AG20443 (cell line): ENCODE results near the gene USP2.

Experiments used
- DNase-seq: peaks from one replicate; pipeline ENCODE4 v3.0.0; 2012; ENCODE audit warnings: low spot score, mixed read lengths

Gene USP2

GRCh38 chr11:119363081-119363850 is 18.2 kb downstream of the USP2 start:
- no peak for DNase-seq

DNA sequence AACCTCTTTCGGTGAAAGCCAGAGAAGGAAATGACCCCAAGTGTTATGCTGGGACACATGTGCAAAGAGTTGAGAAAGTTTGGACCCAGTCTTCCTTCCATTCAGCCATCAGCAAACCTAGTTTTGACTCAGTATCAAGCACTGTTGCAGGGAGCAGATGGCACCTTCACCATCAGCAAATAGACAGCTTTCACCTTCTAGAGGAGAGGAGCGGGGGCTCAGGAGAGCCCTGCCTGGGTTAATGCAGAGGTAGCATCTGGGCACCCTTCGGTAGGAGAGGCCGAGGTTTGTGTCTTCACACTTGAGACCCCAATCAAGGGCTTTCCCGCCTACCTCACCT is 18.8 kb downstream of the USP2 start:
- no peak for DNase-seq

GRCh38 chr11:119361941-119362725 is 19.4 kb downstream of the USP2 start:
- no peak for DNase-seq

- DNase-seq = peak; percentile 74
Measured at GRCh38 chr11:119361056-119361787, 20.3 kb downstream of the USP2 start.

GRCh38 chr11:119359365-119360214 is 21.9 kb downstream of the USP2 start:
- DNase-seq = no peak

DNA sequence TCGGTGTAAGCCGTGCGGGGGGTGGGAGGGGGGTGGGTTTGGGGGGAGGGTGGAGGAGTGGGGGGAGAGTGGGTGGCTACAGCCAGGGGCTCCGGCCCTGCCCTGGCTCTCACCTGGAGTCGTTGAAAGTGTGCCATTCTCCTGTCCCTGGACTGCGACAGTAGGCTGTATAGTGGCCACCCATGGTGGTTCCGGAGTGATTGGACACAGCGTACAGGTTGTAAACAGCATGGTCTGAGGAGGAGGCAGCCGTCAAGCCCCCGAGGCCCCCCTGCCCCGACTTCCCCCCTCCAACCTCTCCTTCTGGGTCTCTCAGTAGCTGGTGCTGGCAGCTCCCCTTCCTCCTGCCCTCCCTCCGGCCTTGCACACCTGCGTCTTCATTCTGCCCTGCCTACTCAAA is 24.4 kb downstream of the USP2 start:
- no peak for DNase-seq

DNA sequence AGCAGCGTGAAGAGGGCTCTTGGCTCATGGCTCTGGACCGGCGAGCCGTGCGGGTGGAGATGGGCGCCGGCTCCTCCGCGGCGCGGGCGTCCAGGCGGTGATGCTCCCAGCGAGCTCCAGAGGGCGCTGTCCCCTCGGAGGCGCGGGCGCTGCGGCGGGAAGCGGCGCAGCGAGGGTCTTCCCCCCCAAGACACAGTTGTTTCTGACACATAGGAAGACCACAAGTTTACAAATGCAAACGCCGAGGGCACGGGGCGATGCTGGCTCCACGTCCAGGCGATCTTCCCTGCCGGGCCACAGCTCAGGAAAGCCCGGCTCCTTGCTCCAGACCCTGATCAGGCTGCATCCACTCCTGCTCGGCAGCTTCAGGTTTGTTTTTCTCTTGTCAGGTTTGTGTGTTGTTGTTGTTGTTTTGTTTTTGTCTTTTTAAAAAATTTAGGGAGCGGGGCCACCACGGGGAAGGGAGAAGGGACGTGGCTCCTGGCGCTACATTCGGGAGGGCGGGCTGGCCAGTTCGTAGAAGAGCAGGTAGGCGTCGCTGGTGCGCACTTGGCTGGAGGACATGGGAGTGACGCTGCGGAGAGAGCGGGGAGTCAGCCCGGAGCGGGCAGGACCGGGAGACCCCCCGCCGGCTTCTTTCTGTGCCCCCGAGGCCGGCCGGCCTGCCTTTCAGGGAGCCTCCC is 25.0 kb downstream of the USP2 start:
- peak; percentile 93 for DNase-seq

DNA sequence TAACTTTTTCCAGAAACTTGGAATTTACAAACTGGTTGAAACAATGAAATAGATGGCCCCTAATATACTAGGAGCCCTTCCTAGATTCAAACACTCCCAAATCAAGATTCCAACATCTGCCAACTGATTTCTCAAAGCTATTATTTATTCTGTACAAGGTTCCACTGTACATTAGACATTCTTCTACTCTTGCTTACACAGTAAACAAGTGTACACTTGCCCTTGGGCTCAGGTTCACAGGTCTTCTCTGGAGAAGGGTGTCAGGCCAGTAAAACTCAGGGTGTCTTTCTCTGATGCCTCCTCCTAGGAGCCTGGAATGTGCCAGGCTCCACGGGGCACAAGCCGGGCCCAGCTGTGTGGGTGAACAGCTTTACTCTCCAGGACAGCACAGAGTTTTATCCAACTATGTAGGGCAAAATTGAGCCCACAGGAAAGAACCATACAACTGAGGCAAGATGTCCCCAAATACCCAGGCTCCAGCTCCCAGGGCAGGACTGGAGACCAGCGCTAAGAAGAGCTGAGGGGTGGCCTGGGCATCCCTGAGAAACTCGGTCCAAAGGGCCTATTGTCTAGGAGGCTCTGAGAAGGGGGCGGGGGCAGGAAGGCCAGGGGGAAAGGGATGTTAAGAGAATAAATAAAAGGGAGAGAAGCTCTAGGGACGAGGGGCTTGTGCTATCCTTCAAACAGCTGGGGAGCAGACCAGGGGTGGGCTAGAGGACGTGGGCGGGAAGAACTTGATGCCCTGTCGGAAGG is 26.2 kb downstream of the USP2 start:
- DNase-seq = no peak

DNA sequence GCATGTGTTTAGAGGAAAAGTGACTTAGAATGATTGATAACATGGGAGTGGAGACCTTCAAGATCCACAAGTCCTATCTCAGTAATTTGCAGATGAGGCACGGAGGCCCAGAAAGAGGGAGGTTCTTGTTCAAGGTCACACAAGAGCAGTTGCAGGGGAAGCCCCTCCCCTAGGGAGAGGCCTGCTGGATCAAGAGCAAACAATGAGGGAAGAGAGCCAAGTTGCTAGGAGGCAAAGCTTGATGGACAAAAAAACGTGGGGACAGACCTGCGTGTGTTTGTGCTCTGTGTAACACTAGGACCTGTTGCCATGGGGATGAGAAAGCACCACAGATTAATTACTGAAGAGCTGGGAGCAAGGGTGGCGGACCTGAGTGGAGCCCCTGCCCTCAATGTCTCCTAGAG is 28.6 kb downstream of the USP2 start:
- DNase-seq = no peak

DNA sequence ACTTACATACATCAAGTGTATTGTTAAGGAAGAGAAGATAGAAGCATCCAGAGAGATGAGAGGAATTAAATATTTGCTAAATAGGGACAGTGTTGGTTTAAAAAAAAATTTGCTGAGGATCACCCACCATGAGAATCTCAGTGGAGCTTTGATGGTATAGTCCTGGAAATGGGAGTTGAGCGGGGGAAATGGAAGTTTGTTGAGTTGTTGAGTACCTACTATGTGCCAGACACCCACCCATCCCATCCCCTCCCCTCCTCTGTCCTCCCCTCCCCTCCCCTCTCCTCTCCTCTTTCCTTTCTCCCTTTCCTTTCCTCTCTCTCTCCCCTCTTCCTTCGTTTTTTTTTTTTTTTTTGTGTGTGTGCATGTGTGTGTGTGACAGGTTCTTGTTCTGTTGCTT is 30.3 kb downstream of the USP2 start:
- no peak for DNase-seq

GRCh38 chr11:119350302-119350701 is 31.2 kb downstream of the USP2 start:
- no peak for DNase-seq

- DNase-seq = no peak
Measured at GRCh38 chr11:119347940-119348605, 33.4 kb downstream of the USP2 start.

GRCh38 chr11:119347242-119347641 is 34.2 kb downstream of the USP2 start:
- peak; percentile 78 for DNase-seq

DNA sequence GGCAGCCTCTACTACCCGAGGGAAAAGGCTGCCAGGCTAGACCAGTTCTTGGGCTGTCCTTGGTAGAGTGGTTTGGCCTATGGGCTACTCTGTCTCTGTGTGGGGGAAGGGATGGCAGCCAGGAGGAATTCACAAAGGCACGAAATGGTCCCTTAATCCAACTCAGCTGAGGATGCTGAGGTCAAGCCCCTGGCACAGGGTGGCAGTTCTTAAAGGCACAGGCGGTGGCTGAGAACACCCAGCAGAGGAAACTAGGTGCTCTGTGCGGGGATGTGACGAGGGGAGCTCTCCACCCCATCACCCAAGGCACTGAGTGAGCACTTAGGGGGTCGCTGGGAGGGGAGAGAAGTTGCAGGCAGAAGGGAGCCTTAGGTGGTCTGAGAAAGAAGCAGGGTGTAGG is 34.9 kb downstream of the USP2 start, which contains the start of gene MFRP:
Gene MFRP (minus strand): TSS at position 101 of the 400 bp plus-strand sequence. CDS start 192 bp downstream, outside the sequence.
- DNase-seq = no peak

- DNase-seq = no peak
Measured at GRCh38 chr11:119345685-119346084, 35.8 kb downstream of the USP2 start.

GRCh38 chr11:119344291-119345010 is 37.0 kb downstream of the USP2 start:
- DNase-seq = no peak

DNA sequence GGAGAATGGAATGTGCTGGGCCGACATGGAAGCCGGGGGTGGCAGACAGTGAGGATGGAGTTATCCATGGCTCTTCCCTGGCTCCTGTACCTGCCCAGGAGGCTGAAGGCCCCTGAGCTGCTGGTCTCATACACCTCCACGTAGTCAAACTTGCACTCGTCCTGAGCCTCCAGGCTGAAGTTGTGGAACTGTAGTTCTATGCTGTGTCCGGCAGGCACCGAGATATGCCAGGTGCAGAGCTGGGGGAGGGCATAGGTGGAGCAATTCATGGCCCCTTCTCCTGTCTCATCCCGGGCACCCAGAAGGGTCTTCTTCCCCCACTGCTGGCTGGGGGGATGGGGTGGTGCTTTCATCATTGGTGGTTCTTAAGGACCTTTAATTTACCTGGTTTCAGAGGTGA is 37.8 kb downstream of the USP2 start:
- no peak for DNase-seq

DNA sequence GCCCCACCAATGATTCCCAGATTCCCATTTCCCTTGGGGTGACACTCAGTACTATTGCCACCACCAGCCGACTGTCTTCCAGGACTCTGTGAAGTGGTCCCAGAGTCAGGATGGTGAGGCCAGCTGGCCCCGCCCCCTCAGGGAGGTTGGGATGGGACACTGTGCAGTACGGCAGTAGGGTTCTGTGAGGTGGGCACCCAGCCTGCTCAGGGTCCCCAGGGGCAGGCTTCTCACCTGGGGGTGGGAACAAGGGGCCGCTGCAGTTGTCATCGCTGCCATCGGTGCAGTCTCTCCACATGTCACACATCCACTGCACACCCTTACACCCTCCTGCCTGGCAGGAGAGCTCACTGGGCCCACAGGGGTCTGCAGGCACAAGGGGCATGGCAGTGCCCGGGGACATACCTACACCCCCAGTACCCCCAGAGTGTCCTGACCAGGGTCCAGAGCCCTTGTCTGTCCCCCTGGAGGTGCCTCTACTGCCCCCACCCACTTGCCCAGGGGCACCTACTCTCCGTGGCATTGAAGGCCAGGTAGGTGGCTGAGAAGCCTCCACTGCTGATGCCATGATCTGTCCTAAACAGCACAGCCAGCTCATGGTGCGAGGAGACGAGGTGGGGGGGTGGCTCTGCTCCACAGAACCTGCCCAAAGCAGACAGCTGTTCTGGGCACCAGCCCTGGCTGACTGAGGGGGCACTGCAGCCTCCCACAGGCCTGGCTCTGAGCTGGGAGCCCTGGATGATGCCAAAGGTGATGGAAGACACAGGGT is 38.9 kb downstream of the USP2 start:
- no peak for DNase-seq

DNA sequence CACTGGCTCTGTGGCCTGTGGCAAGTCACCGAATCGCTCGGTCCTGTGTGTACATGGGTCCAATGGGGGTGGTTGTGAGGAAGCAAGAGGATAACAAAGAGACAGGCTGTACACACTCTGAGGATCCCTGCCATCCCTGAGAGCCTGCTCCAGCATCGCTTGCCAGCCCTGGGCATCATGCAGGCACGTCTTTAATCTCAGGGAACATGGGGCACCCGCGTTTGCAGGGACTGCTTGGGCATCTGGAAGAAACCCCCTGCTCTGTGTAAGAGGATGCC is 39.5 kb downstream of the USP2 start:
- no peak for DNase-seq
